GM10266 (cell line): ENCODE data around the gene GPR153.

Experiments
- DNase-seq: peaks from one replicate; pipeline ENCODE4 v3.0.0; 2012; ENCODE audit errors: extremely low spot score
- TF ChIP-seq, protein P1 (sequence below): IDR thresholded peaks from 2 replicates; pipeline ENCODE4 v1.5.1; 2012; ENCODE audit warnings: mild to moderate bottlenecking, low read depth; ENCODE audit not compliant: control insufficient read depth, insufficient read depth; ENCODE audit errors: missing control alignments

The GPR153 gene

DNA sequence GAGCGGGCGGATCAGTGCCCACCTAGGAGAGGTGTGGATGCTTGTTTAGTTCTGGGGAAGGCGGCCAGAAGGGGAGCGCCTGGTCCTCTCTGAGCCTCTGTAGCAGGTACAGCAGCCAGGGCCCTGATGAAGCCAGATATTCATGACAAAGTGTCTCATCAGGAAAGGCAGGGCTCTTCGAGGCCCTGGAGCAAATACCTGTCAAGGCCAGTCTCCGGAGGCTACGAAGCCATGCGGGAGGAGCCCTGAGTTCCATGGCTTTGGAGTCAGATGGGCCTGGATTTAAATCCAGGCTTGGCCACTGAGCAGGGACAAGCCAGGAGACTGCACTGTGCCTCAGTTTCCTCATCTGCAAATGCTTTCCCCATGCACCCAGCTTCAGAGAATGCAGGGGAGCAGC is 25.4 kb upstream of the GPR153 start:
- TF ChIP-seq, protein P1, sequence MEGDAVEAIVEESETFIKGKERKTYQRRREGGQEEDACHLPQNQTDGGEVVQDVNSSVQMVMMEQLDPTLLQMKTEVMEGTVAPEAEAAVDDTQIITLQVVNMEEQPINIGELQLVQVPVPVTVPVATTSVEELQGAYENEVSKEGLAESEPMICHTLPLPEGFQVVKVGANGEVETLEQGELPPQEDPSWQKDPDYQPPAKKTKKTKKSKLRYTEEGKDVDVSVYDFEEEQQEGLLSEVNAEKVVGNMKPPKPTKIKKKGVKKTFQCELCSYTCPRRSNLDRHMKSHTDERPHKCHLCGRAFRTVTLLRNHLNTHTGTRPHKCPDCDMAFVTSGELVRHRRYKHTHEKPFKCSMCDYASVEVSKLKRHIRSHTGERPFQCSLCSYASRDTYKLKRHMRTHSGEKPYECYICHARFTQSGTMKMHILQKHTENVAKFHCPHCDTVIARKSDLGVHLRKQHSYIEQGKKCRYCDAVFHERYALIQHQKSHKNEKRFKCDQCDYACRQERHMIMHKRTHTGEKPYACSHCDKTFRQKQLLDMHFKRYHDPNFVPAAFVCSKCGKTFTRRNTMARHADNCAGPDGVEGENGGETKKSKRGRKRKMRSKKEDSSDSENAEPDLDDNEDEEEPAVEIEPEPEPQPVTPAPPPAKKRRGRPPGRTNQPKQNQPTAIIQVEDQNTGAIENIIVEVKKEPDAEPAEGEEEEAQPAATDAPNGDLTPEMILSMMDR: no peak
- DNase-seq: no peak

- TF ChIP-seq, protein P1: no peak
- DNase-seq: no peak
Measured at GRCh38 chr1:6285336-6285735, 24.4 kb upstream of the GPR153 start.

DNA sequence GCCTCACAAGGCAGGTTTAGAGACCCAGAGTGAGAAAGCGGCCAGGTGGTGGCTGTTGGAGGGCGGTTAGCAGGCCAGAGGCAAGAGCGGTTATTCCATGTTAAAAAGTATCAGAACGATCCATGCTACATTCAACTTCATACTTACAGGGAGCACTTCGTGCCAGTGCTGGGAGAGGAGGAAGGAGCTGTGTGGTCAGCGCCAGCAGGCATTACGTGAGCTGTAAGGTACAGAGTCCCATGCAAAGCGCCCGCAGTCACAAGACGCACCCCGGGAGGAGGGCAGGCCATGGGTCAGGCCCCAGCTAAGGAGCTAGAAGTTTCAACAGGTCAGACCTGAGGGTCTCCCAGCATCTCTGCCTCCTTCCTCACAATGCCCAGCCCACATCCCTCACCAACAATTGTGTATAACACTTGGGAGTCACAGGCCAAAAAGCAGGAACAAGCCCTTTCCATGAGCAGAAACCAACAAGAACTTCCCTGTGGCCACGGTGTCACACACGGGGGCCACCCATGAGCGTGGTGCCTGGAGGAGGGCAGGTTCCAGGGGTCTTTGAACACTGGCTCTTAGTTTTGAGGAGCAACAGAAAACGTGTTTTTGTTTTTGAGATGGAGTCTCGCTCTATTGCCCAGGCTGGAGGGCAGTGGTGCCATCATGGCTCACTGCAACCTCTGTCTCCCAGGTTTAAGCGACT is 21.8 kb upstream of the GPR153 start:
- DNase-seq: no peak
- TF ChIP-seq, protein P1: no peak

GRCh38 chr1:6281511-6282402 is 20.9 kb upstream of the GPR153 start:
- TF ChIP-seq, protein P1: no peak
- no peak for DNase-seq

DNA sequence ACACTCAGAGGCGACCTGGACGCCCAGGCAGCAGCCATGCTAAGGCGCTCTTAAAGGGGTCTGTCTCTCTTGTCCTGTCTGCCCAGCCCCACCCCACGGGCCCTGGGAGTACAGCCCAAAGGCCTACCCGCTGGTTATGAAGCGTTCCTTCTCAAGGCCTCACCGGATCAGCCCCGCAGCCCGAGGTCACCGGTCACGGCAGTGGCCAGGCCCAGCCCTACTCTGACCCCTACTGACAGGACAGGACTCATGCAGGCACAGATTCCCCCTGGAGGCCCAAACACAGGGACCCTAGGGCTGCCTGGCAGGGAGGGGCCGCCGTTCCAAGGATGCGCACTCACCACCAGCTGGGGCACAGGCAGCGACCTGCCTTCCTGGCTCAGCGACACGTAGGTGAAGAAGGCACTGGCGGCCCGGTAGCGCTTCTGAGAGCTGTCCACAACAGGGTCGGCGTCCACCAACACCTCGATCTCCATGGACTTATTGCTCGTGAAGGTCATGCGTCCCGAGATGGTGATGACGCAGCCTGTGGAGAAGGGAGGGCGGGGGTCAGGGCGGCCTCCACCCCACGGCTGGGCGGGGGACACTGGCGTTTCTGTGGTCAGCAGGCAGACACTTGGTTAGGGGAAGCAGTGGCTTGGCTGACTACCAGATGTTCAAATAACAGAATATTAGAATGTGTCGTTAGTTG is 20.0 kb upstream of the GPR153 start:
- DNase-seq: no peak
- TF ChIP-seq, protein P1: peak; percentile 26

DNA sequence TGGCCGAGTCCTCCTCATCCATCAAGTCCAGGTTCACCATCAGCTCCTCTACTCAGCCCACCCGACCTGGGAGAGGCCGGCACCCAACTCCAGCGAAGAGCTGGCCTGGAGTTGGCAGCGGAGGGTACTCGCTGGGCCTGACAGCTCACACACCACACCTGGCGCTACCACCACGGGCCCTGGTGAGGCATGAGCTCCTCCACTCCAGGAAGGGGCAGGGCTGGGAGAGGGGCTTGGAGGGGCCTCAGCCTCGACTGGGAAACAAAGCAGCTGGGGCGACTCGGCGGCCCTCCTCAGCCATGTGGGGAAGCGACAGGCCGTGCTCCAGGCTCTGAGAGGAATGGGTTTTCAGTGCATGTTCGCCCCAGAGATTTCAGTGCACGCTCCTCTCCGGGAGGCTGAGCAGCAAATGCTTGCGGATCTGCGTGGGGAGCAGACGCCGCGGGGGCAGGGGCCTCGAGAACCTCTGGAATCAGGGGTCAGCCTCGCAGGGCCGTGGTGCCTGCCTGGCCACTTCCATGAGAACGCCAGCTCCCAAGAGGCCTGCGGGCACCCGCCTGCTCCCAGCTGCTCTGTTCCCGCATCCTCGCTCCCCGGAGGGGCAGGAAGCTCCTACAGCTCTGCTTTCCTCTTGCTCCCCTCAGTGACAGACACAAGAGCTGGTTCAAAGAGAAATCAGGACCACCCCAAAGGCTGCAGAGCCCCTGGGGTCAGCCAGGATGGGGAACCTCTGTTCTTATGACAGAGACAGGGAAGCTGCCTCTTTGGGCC is 18.9 kb upstream of the GPR153 start:
- TF ChIP-seq, protein P1: no peak
- DNase-seq: no peak
